AG08396 (cell line): Measurements from ENCODE around the gene NHERF2.

ENCODE experiments used
- DNase-seq: peaks from one replicate; pipeline ENCODE4 v3.0.0; 2012; ENCODE audit warnings: low spot score, mixed read lengths

The NHERF2 gene

GRCh38 chr16:1991135-1991551, 35.6 kb upstream of the NHERF2 start:
- DNase-seq, result no peak

- DNase-seq, result no peak
Measured at GRCh38 chr16:1991588-1991947, 35.1 kb upstream of the NHERF2 start.

GRCh38 chr16:1991948-1992703, 34.6 kb upstream of the NHERF2 start:
- peak; percentile 95 for DNase-seq

GRCh38 chr16:1992704-1993317, 33.9 kb upstream of the NHERF2 start:
- no peak for DNase-seq

- DNase-seq, result no peak
Measured at GRCh38 chr16:1993731-1994131, 33.0 kb upstream of the NHERF2 start.

- DNase-seq, result peak; percentile 73
Measured at GRCh38 chr16:1997494-1998359, 29.0 kb upstream of the NHERF2 start.

- DNase-seq, result no peak
Measured at GRCh38 chr16:1998360-1998835, 28.3 kb upstream of the NHERF2 start.

GRCh38 chr16:1998852-1999801, 27.6 kb upstream of the NHERF2 start:
- DNase-seq, result no peak

- DNase-seq, result no peak
Measured at GRCh38 chr16:1999866-2000514, 26.7 kb upstream of the NHERF2 start.

- DNase-seq, result no peak
Measured at GRCh38 chr16:2001035-2001434, 25.7 kb upstream of the NHERF2 start.

- DNase-seq, result no peak
Measured at GRCh38 chr16:2001456-2002355, 25.0 kb upstream of the NHERF2 start.

- DNase-seq, result no peak
Measured at GRCh38 chr16:2002406-2003230, 24.1 kb upstream of the NHERF2 start.

- no peak for DNase-seq
Measured at GRCh38 chr16:2003231-2003826, 23.4 kb upstream of the NHERF2 start.

GRCh38 chr16:2003827-2004641, 22.7 kb upstream of the NHERF2 start:
- DNase-seq, result peak; percentile 95

GRCh38 chr16:2004795-2005517, 21.7 kb upstream of the NHERF2 start:
- DNase-seq, result no peak

GRCh38 chr16:2005646-2006045, 21.1 kb upstream of the NHERF2 start:
- no peak for DNase-seq

GRCh38 chr16:2006317-2006716, 20.4 kb upstream of the NHERF2 start:
- no peak for DNase-seq
